SU-DHL-6 (cell line): ENCODE data around the gene AAR2.

Experiments used
- H2AFZ ChIP-seq: fragments of 200-600 bp; sonication (generic); 2 replicates; pipeline ENCODE4 v1.6.1; 2014; ENCODE audit warnings: low read depth, mild to moderate bottlenecking, moderate library complexity, mixed read lengths, antibody characterized with exemption, low read length; ENCODE audit not compliant: severe bottlenecking
- H3F3A ChIP-seq: fragments of 200-600 bp; shearing (Covaris generic); 2 replicates; pipeline ENCODE4 v1.6.0; 2016; ENCODE audit warnings: antibody characterized with exemption, mild to moderate bottlenecking; ENCODE audit not compliant: insufficient read depth
- H3K27ac ChIP-seq: fragments of 200-600 bp; sonication (generic); 2 replicates; pipeline ENCODE4 v1.5.1; 2016; ENCODE audit warnings: low read depth, mild to moderate bottlenecking, low read length, moderate library complexity, mixed read lengths
- H3K27me3 ChIP-seq: fragments of 200-600 bp; sonication (generic), shearing (Covaris generic); 2 replicates; pipeline ENCODE4 v1.6.0; 2014; ENCODE audit warnings: mild to moderate bottlenecking, low read length
- H3K36me3 ChIP-seq: fragments of 200-600 bp; sonication (generic); 2 replicates; pipeline ENCODE4 v1.6.1; 2014; ENCODE audit warnings: mild to moderate bottlenecking, low read length, mixed read lengths
- H3K4me2 ChIP-seq: fragments of 300-600, 200-600 bp; shearing (Covaris generic), sonication (generic); 2 replicates; pipeline ENCODE4 v1.6.0; 2014; ENCODE audit warnings: low read length, low read depth, mild to moderate bottlenecking; ENCODE audit not compliant: poor library complexity, severe bottlenecking
- H3K4me3 ChIP-seq: fragments of 200-600 bp; sonication (generic); 2 replicates; pipeline ENCODE4 v1.5.1; 2014; ENCODE audit warnings: antibody characterized with exemption, low read length, mild to moderate bottlenecking, mixed read lengths; ENCODE audit not compliant: insufficient read depth, poor library complexity, severe bottlenecking
- H3K79me2 ChIP-seq: fragments of 200-600 bp; sonication (generic); 2 replicates; pipeline ENCODE4 v1.6.1; 2014; ENCODE audit warnings: mild to moderate bottlenecking, low read length, moderate library complexity; ENCODE audit not compliant: insufficient read depth
- H3K9ac ChIP-seq: fragments of 200-600 bp; sonication (generic); 2 replicates; pipeline ENCODE4 v1.7.0; 2014; ENCODE audit warnings: mild to moderate bottlenecking, low read length
- H3K9me2 ChIP-seq: fragments of 200-600 bp; sonication (generic); replicated peaks from 2 replicates; pipeline ENCODE4 v1.6.1; 2014; ENCODE audit warnings: low read length; ENCODE audit not compliant: insufficient read depth
- H3K9me3 ChIP-seq: fragments of 200-600 bp; sonication (generic); 2 replicates; pipeline ENCODE4 v1.6.1; 2014; ENCODE audit warnings: low read length, mixed read lengths; ENCODE audit not compliant: insufficient read depth
- H4K20me1 ChIP-seq: fragments of 200-600 bp; sonication (generic); 2 replicates; pipeline ENCODE4 v1.6.1; 2014; ENCODE audit warnings: low read depth, mild to moderate bottlenecking, antibody characterized with exemption, low read length, moderate library complexity, mixed read lengths
- CTCF ChIP-seq: fragments of 200-600 bp; sonication (generic); IDR thresholded peaks from one replicate; pipeline ENCODE4 v1.5.1; 2017; ENCODE audit warnings: antibody characterized with exemption, mild to moderate bottlenecking, low read length, moderate library complexity; ENCODE audit not compliant: insufficient read depth, poor library complexity, severe bottlenecking
- EZH2phosphoT487 ChIP-seq: fragments of 200-600 bp; sonication (generic), shearing (Covaris generic); conservative IDR thresholded peaks from 2 replicates; pipeline ENCODE4 v1.6.1; 2018; ENCODE audit warnings: mild to moderate bottlenecking, antibody characterized with exemption, low read length, moderate library complexity, mixed read lengths

Gene AAR2

GRCh38 chr20:36253036-36253435 lies 16.8 kb downstream of the AAR2 start:
- no peak overlapping the region for H3K9ac ChIP-seq
- H2AFZ ChIP-seq: no peak overlapping the region
- H3K36me3 ChIP-seq: peaks cover 4% of the 10 kb centered on the region; the same call in 1 of the 2 replicates
- no peaks in the 10 kb centered on the region for H3K79me2 ChIP-seq
- no peak overlapping the region for H3K4me2 ChIP-seq
- H3K9me2 ChIP-seq: no peaks in the 10 kb centered on the region
- H3K27ac ChIP-seq: no peak overlapping the region
- no peaks in the 10 kb centered on the region for H3K9me3 ChIP-seq
- no peaks in the 10 kb centered on the region for H4K20me1 ChIP-seq
- no peak for TF ChIP-seq CTCF
- TF ChIP-seq EZH2phosphoT487: no peak
- H3K27me3 ChIP-seq: no peaks in the 10 kb centered on the region
- H3F3A ChIP-seq: no peaks in the 10 kb centered on the region
- no peak overlapping the region for H3K4me3 ChIP-seq

GRCh38 chr20:36254076-36254475 lies 17.8 kb downstream of the AAR2 start:
- no peak overlapping the region for H2AFZ ChIP-seq
- H3K4me3 ChIP-seq: no peak overlapping the region
- no peaks in the 10 kb centered on the region for H3F3A ChIP-seq
- no peaks in the 10 kb centered on the region for H4K20me1 ChIP-seq
- no peaks in the 10 kb centered on the region for H3K9me3 ChIP-seq
- H3K36me3 ChIP-seq: no peaks in the 10 kb centered on the region
- no peak overlapping the region for H3K9ac ChIP-seq
- H3K27ac ChIP-seq: no peak overlapping the region
- TF ChIP-seq EZH2phosphoT487 (no peak), CTCF (no peak)
- no peaks in the 10 kb centered on the region for H3K79me2 ChIP-seq
- H3K4me2 ChIP-seq: no peak overlapping the region
- no peaks in the 10 kb centered on the region for H3K27me3 ChIP-seq
- no peaks in the 10 kb centered on the region for H3K9me2 ChIP-seq

GRCh38 chr20:36255445-36255844 lies 19.2 kb downstream of the AAR2 start:
- Histone ChIP-seq H3K27me3 (no peaks in the 10 kb centered on the region), H3K4me2 (no peak overlapping the region), H4K20me1 (no peaks in the 10 kb centered on the region), H3K79me2 (no peaks in the 10 kb centered on the region), H3K9me2 (no peaks in the 10 kb centered on the region), H3K9me3 (no peaks in the 10 kb centered on the region), H3K4me3 (no peak overlapping the region), H3K9ac (no peak overlapping the region), H2AFZ (no peak overlapping the region), H3K36me3 (no peaks in the 10 kb centered on the region), H3K27ac (no peak overlapping the region), H3F3A (no peaks in the 10 kb centered on the region)
- TF ChIP-seq CTCF (no peak), EZH2phosphoT487 (no peak)
